Medulla oblongata (tissue), 1 donor: ENCODE results near the gene PDZD4.

ENCODE experiments used
- DNase-seq: peaks from one replicate; pipeline ENCODE4 v3.0.0-alpha.2; 2015; ENCODE audit errors: extremely low spot score

PDZD4 gene

DNA sequence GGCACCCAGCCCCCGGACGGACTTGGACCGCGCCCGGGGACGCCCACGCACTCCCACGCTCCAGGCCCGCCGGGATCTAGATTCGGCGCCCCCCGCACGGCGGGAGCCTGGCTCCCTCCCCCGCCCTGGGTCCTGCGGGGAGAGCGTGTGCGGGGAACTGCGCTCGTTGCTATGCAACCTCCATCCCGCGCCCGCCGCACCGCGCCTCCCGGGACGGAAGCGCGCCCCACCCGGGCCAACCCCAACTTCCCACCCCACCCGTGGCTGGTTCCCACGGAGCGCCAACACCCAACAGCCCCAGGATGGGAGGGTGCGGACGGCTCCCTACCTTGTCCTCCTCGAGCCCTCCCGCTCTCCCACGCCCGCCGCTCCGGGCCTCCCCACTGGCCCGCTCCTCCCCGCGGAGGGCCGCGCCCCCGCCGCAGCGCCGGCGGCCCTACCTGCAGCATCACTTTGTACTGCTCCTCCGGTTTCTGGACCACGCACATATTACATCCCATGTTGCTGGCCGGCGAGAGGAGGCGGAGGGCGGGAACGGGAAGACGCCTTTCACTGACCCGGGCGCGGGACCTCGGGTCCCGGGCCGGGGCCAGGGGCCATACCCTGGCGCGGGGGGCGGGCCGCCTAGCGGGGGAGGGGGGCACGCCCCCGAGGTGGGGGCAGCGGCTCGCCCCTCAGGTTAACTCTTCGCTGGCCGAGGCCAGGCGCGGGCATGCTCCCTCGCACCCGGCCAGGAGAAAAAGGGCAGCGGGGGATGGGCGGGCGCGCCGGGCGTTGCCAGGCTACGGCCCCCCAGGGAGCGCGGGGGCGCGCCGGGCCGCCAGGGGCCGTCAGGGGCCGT, at the start of gene PDZD4:
PDZD4 (minus strand) TSS at position 746 of the 841 bp plus-strand sequence; CDS start at position 500, 246 bp downstream.
- DNase-seq = no peak

GRCh38 chrX:153879741-153880439, 49.5 kb upstream of the PDZD4 start:
- DNase-seq = no peak

DNA sequence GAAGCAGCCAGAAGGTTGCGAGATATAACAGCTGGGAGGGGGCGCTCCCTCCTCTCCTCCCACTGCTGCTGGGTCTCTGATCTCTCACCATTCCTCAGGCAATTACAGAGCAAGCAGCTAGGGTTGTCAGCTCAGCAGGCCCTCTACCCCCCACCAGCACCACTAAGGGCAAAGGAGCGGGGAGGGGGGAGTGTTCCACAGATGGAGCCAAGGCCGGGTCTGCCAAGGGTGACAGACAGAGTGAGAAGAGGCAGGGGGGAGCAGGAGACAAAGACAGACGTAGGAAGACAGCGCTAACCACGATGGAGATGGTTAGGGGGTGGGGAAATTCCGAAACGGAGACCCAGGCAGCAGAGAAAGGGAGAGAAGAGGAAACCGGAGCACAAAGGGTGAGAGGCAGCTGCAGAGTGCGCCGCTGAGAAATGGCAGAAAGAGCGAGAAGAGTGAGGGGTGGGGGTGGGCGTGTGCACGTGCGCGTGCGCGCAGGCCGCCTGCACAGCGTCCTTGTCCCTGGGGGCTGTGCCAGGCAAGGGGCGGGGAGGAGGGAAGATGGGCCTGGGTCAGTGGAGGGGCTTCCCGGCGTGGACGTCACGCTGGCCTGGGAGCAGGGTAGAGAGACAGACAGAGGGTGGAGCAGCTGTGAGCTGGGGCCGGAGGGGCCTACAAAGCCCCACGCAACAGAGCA, 48.8 kb upstream of the PDZD4 start:
- no peak for DNase-seq

- DNase-seq = no peak
Measured at GRCh38 chrX:153878345-153878744, 48.0 kb upstream of the PDZD4 start.

DNA sequence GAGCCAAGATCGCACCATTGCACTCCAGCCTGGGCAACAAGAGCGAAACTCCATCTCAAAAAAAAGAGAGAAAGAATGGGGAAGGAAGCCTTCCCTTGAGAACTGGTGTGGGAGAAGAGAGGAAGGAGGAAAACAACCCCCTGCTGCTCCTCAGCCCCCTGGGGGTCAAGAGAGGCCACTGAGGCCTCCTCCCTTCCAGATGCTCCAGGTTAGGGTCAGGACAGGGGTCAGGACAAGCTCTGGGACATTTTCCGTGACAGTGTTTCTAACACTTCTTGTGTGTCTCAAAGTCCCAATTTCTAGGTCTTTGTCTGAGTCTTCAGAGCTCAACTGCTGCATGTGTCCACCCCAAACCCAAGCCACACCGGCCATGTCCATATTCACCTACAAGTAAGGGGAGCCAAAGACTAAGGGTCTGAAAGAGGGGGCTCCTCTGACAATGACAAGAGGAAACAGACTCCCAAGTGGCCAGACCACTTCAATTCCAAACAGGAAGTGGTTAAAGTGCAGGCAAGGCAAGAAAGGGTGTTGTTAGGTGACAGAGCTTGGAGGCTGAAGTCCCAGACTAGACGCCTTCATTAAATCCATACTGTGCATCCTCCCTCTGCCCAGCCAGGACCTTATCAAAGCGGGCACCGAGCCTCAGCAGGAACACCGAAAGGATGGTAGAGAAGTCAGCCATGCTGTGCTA, 47.4 kb upstream of the PDZD4 start:
- DNase-seq = no peak

- DNase-seq = no peak
Measured at GRCh38 chrX:153876112-153876491, 45.8 kb upstream of the PDZD4 start.

DNA sequence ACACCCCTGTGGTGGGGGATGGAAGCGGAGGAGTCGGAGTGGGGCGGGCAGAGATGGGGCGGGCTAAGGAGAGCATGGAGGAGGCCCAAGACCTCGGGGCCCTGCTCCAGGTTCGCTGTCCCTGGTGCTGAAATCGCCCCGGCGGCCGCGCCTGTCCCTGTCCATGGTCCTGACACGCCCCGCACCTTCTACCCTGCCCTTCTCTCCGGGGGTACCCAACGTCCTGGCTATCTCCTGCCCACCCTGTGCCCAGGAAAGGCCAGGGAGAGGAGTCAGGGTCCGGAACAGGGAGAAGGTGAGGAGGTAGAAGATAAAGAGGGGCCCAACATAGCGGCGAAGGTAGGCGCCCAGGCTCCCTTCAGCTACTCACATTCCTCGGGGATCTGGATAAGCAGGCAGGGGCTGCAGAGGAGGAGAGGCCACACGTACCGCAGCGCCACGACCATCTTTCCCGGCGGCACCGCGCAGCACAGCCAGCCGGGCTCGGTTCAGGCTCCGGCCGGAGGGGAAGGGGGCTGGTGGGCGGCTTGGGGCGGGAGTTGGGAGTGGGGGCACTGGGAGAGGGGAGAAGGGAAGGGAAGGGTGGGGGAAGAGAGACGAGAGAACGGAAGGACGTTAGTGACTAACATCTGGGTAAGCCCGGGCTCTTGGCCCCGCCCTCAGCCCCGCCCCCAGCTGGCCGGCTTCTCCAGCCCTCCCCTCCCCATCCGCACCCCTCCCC, 45.2 kb upstream of the PDZD4 start:
- DNase-seq = peak; percentile 23

- no peak for DNase-seq
Measured at GRCh38 chrX:153874366-153875125, 44.2 kb upstream of the PDZD4 start.

DNA sequence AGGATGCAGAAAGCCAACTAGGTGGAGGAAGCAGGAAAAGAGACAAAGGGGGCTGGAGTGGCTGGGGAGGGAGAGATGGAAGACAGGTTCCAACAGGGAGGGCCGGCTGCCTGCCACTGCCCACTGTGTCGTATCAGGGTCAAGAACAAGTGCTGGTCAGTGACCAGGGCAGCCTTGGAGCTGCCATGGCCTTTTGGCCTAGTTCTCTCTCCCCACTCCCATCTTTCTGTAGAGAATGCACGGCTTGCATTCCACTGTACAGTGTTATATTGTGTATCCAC, 43.7 kb upstream of the PDZD4 start:
- no peak for DNase-seq

DNA sequence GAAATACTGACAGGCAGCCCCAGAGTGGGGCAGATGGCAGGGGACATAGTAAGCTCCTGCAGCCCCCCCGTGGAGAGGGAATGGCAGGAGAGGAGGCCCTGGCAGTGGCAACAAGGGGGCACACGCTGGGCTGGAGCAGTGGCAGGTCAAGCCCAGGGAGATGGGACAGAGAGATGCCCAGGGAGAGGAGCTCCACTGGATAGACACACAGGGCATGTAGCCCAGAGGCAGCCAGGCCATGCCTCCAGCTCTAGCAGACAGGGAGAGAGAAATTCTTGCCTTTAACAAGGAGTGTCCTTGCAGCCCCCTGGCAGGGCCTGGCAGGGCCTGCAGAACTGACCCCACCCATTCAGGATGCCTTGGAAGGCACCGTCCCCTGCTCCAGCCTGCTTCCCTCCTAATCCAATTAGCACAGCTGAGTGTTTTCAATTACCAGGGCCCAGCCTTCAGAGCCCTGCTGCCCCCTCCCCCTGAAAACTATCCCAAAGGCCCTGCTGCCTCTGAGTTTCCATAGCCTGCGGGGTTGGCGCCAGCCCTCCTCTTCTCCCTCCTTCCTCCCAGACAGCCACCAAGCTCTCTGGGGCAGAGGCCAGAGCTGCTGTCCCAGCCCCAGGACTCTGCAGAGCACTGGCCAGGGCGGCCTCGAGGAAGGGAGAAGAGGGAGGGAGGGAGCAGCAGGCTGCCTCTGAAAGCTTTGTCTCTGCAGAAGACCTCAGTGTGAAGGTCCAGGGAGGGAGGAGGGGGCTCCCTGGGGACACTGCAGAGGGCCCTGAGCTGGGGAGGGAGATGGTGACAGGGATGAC, 43.1 kb upstream of the PDZD4 start:
- peak; percentile 30 for DNase-seq

- DNase-seq = no peak
Measured at GRCh38 chrX:153871946-153872878, 41.9 kb upstream of the PDZD4 start.

GRCh38 chrX:153871451-153871850, 41.1 kb upstream of the PDZD4 start:
- no peak for DNase-seq

- DNase-seq = no peak
Measured at GRCh38 chrX:153870791-153871360, 40.5 kb upstream of the PDZD4 start.

GRCh38 chrX:153870288-153870690, 39.9 kb upstream of the PDZD4 start:
- no peak for DNase-seq

DNA sequence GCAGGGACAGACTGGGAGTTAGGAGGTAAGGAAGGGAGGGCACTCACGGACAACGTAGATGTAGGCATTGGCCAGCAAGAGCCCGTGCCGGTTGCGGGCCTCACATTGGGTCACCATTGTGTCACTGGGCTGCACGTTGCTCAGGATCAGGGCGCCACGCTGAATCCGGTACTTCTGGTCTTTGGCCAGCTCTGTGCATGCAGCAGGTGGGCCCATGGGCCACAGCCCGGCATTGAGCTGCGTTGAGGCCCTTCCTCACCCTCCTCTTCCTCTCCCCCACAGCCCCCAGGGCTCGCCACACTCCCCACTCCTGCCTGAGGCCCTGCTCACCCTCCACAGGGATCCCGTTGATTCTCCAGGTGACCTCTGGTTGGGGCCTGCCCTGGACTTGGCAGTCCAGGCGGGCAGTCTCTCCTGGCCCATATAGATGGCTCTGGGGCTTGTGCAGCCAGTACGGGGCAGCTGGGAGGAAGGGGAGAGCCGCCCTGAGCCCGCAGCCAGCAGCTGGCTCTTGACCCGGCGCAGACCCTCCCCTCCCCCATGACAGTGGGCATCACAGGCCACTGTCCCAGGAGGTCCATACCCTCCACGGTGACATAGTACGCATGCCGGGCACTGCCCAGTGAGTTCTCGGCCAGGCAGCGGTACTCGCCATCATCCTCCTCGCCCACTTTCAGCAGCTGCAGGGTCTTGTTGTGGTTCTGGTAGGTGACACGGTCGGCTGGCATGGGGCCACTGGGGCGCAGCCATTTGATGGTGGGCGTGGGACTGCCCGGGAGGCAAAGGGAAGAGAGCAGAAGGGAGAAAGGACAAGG, 39.3 kb upstream of the PDZD4 start:
- no peak for DNase-seq

DNA sequence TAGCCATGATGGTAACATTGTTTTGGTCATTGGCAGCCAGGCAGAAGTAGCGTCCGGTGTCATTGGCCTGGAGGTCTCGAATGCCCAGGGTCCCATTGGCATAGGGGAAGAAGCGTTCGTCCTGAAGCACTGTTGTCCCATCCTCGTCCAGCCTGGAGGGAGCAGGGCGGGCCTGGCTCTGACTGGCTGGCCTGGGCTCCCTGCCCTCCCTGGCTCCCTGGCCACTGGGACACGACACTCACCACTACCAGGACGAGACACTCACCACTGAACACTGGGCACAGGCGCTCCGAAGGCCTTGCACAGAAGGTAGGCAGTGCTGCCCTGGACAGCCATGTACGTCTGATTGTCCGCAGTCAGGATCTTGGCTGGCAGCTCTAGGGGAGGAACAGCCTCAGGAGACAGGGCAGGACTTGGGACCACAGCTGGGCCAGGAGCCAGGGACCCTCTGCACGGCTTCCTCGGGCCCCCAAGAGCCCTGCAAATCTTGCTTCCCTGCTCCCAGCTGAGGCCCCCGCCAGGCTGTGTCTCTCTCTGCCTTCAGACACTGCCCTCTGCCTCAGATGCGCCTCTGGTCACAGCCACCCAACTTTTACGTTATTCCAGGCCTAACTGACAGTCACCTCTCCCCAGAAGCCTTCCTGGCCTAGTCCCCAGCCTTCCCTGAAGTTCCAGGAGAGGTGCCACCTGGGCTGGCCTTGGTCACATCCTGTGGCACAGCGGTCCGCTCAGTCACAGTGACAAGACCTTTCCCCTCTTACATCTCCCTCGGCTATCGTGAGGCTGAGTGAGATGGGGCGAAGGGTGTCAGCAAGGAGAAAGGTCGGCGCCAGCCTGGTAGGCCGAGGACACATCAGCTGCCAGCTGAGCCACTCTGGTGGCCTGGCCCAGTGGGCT, 38.5 kb upstream of the PDZD4 start:
- DNase-seq = no peak

DNA sequence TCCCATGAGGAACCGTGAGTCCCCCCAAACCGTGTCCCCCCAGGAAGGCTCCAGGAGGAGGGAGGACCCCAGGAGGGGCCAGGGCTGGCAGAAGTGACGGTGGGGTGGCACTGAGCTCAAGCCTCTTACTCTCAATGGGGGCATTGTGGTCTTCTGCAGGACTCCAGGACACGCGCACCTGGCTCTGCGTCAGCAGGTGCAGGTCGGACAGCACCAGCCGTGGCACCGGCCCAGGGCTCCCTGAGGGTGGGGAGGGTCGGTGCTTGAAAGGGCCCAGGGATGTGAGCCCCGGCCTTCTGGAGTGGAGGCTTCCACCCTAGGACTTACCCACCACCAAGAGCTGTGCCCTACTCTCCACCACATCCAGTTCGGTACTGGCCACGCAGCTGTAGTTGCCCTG, 37.3 kb upstream of the PDZD4 start:
- no peak for DNase-seq
